Stimulated activated effector memory CD8-positive, alpha-beta T cell treated with anti-CD3 and anti-CD28 coated beads, Interleukin-12 subunit alpha, Interleukin-12 subunit beta, amount 100 ng/mL, for 72 hours (primary cell): ENCODE results near the gene GPD1.

Experiments used
- ATAC-seq: fragments of 150-1000 bp; cut with Tn5 transposase; 2 replicates; pipeline ENCODE4 v1.10.0; 2021
- DNase-seq, 2 donors: peaks; one replicate each; pipeline ENCODE4 v3.0.0; 2021 to 2022; ENCODE audit warnings: low spot score in 2 of 2
- H3K27ac Mint-ChIP-seq: one replicate; pipeline ENCODE4 v1.8.0; 2022; ENCODE audit warnings: mild to moderate bottlenecking, mixed read lengths
- H3K36me3 Mint-ChIP-seq: one replicate; pipeline ENCODE4 v1.8.0; 2022; ENCODE audit warnings: mild to moderate bottlenecking, mixed read lengths
- H3K4me1 Mint-ChIP-seq: one replicate; pipeline ENCODE4 v1.8.0; 2022; ENCODE audit warnings: mixed read lengths
- H3K4me3 Mint-ChIP-seq: one replicate; pipeline ENCODE4 v1.8.0; 2022; ENCODE audit warnings: mild to moderate bottlenecking, mixed read lengths
- H3K9me3 Mint-ChIP-seq: one replicate; pipeline ENCODE4 v1.8.0; 2022; ENCODE audit warnings: mixed read lengths

GPD1 gene

DNA sequence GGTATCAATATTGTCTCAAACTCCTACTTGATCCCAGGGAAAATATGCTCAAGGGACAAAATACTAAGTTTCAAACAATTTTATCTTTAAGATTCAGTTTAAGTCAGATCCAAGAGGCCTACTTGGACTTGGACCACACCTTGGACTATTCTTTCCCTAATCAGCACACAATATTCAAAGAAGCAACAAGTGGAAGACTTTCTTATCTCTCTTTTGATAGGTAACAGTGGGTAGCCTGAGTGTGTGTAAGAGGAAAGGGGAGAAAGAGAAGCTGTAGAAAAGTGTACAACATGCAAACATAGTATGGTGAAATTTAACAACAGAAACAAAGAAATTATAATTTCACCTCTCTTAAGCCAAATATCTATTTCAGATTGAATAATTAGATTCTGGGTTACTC, 56.8 kb downstream of the GPD1 start:
- H3K4me1 Mint-ChIP-seq, result peaks cover 33% of the 10 kb centered on the region
- peaks cover 26% of the 10 kb centered on the region for H3K36me3 Mint-ChIP-seq
- no peak for DNase-seq
- H3K9me3 Mint-ChIP-seq, result no peaks in the 10 kb centered on the region
- peak overlapping the region; percentile 40 for H3K27ac Mint-ChIP-seq
- no peak for ATAC-seq
- H3K4me3 Mint-ChIP-seq, result no peak overlapping the region
